Eye (tissue), 1 donor: ENCODE measurements around the gene SOX6.
"Not testable (repeated sequence)": the region's sequence is repeated elsewhere in the genome, so short reads cannot be mapped to it uniquely, and the experiment has no call there.

Experiments
- DNase-seq: peaks from one replicate; pipeline ENCODE4 v3.0.0-alpha.2; 2015

Gene SOX6

DNA sequence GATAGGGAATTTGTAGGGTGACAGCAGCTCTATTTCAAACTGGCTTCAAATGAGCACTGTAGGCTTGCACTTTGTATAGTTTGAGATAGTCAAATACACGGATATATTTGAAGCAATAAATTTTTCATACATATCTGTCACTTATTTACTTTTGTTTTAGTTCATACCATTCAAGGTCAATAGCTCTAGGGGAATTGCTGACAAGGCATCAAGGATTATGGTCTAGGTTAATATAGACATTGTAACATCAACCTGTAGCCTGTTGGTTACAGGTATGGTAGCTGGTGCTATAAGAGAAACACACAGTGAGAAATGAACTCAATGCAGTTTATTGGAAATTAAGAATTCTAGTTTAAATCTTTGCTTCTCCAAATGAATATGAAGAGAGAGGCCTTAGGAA lies 267.6 kb downstream of the SOX6 start:
- DNase-seq = no peak

DNA sequence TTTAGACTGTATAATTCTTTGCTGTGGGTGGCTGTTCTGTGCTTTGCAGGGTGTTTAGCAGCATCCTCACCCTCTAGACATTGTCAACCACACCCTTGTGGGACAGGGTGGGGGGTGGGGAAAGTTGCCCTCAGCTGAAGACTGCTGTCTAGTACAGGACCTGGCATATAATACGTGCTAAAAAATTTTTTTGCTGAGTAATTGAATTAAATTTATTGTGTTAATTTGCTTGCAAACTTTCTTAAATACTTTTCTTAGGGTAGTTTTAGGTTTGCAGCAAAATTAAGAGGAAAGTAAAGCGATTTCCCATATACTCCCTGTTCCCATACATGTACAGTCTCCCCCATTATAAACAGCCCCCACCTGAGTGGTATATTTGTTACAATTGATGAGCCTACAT lies 268.5 kb downstream of the SOX6 start:
- no peak for DNase-seq

DNA sequence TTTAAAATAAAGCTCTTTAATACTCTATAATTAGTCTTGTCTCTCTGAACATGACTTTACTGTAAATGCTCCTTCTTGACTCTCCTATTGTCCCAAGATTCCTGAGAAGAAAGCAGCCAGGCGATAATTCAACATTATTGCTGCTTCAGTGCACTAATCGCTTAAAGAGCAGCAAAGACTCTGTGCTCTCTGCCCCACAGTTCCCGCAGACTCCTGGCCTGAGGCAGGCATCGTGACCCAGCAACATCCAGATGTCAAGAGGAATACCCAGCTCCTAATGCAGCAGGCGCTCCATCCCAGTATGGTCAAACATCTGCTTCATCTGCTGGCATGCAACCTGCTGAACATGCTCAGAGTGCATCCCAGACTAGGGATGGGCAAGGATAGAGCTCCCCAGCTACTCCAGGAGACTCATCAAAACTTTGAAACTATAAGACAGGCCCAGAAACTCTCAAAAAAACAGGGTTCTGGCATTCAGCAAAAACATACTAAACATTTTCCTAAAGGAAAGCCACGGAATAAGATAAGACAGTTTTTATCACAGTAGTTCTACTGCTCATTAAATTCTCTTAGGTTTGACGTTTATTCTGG lies 270.0 kb downstream of the SOX6 start:
- peak; percentile 93 for DNase-seq

DNA sequence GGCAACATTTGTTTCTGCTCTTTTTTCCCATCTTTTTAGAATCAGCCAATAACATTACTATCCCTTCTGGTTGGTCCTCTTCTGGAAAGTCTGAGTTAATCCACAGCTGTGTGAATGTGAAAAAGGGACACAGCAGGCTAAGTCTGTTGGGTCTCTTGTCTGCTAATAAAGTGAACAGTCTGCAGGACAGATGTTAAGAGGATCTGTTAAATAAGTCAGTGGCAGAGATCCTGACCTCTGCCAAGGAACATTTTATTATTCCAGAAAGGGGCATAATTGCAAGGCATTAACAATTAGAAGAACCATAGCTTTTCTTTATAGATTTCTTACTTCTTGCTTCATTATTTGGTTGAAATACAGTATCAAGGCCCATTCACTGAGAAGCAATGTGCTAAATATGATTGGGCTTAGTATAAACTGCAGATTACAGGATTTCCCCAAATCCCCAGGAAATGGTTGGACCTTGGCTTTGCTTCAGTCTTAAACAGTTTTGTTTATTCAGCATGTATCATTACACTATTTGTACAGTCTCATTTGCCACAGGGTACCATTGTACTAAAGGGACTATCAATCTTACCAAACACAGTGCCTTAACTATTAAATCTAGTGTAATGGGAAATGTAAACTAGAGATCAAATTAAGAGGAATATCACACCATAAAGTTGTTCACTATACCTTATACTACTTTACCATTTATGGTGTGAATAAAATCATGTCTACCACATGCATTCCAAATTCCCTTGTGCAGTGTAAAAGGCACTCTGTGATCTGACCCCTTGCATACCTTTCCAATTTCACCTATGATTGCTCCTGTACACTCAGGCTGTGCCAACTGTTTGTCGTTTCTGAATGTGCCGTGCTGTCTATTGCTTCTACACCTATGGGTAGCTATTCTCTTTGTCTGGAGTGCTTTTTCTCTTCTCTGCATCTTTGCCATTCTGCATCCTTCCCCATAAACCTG lies 274.0 kb downstream of the SOX6 start:
- peak; percentile 30 for DNase-seq

DNA sequence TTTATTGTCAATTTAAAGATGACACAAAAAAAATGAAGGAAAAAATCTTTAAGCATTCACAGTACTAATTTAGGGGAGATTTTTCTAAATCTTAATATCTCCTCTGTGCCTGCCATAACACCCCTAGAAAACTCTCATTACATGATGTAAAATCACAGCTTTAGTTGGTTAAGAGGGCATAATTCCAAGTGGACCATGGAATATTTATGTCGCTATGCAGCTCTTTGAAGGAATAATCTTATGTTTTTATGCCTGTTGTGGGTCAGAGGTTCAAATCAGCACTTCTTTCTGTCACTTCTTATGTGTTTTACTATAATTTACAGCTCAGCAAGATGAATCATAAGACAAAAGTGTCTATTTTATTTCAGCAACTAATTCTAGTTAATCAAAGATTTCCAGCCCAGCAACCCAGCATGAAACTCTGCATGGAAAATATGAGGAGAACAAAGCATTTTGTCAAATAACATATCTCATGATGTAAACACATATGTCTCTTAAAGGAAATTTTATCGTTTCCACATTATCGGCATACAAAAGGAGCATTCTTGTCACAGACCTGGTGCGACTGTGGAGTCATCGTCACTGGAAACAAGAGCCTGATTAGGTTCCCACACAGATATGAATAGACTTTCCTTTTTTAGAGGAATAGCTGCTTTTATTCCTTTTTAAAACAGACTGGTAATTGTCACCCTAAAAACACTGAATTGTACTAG lies 274.8 kb downstream of the SOX6 start:
- DNase-seq = peak; percentile 27

DNA sequence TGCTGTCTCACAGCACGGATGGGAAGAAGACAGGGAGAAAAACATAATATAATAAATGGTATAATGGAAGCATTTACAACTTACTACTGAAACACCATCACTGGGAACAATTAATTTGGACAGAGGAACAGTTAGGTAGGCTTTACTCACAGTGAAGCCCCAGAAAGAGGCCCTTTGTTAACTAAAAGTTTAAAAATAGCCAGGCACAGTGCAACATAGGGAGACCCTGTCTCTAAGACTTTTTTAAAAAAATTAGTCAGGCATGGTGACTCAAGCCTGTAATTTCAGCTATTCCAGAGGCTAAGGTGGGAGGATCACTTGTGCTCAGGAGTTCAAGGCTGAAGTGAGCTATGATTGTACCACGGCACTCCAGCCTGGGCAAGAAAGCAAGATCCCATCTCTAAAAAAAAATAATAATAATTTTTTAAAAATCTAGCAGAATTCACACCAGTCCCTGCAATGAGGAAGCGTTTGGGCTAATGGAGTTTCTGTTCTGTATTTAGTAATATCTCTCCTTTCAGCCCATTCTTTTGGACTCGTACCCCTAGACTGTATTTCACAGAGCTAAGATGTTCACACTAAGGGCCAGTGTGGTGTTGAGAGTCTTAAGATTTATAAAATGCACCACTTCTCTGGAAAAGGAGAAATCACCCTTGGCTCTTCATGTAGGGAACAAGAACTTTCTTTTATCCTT lies 275.5 kb downstream of the SOX6 start:
- no peak for DNase-seq

DNA sequence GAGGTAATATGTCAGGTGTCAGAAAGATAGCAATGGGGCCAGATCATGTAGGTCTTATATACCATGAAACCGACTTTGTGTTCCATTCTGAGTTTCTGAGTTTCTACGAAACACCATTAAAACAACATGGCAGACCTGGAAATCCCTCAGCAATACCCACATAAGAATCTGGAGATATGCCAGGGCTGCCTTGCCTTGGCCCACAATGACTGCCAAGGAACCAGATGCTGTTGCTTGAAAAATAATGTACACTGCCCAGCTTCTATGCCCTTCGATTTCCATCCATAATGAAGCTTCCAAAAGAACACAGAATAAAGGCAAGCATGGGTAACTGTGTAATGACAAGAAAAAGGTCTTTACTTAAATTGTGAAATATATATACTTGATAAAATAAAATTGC lies 277.4 kb downstream of the SOX6 start:
- no peak for DNase-seq

DNA sequence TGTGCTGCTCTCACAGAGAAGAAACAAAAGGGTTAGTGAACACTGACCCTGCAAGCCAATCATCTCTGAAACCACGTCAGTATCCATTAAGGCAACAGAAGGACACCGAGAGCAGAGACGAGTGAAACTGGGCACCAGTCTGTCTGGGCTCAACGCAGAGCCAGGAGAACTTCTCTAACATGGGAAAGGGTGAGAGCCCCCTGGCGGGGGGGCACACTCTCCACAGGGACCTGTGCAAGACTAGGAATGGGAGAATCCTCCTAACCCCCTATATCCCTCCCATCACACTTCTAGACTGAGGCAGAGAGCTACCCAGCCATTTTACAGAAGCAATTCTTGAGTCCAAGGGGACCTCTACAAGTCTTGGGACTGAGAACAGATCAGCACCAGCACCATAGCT lies 285.8 kb downstream of the SOX6 start:
- DNase-seq = peak; percentile 26

DNA sequence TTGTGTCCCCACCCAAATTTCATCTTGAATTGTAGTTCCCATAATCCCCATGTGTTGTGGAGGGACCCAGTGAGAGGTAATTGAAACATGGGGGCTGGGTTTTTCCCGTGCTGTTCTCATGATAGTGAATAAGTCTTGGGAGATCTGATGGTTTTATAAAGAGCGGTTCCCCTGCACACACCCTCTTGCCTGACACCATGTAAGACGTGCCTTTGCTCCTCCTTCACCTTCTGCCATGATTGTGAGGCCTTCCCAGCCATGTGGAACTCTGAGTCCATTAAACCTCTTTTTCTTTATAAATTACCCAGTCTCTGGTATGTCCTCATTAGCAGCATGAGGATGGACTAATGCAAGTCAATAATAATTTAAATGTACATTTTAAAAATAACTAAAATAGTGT lies 289.1 kb downstream of the SOX6 start:
- not testable (repeated sequence) for DNase-seq

DNA sequence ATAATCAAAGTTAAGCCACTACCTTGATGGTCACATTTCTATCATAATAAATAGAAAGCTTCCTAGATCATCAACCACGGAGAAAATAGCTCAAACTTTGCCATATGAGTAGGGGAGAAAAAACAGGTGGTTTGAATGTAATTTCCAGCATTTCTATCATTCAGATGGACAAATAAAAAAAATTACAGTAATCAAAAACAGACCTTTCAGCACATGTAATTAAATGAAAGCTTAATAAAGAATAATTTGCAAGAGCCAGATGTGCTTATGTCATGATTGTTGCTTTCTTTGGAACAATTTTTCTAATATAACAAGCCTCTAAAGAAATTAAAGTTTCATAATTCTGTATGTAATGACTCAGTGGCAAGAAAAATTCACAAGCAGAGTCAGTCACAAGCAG lies 297.0 kb downstream of the SOX6 start:
- no peak for DNase-seq

DNA sequence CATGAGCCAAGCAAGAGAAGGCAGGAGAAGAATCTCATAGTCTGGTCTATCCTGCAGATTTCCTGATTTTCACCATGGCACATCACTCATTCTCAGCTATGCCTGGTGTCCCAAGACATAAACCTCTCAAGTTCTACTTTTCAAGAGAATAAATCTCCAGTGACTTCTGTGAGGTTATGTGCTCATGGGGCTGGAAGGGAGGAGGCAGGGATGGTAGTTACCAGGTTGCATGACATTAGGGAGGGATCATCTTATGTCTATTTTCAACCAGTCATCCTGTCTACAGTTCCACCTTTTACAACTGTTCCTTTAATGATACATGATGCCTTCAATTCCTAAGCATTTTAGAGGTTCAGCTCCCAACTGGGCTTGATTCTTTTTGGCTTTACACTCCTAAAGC lies 297.7 kb downstream of the SOX6 start:
- no peak for DNase-seq

DNA sequence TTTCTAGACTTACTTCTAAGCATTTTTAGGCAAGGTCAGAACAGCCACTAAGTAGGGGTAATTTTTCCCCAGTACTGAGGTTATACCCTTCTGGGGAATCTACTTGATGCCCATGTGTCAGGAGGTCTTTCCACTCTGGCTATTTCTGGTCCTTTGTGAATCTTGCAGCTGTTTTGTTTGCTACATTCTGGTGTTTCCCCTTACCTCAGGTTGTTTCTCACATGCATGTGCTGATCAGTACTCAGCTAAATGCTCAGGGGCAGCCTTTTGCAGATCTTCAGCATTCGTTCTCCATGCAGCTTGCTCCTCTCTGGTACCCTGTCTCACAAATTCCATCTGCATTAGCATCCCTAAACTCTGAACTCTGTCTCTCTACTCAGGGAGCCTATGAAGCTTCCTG lies 303.6 kb downstream of the SOX6 start:
- no peak for DNase-seq

DNA sequence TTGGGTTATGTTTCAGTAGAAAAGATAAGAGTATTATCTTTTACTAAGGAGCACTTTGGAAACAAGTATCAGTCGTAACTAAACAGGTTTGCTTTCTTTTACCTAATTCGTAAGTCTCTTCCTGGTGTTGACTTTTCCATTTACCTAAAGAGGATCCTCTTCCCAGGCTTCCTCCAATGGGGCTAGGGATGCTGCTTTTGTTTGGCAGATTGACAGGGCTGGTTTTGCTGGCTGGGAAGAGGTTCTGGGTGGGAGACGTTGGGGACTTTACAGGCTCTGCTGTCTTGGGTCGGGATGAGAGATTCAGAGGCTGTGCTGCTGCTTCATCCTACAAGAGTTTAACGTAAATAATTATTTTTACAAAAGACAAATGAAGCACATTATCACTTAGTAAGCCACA lies 306.7 kb downstream of the SOX6 start:
- DNase-seq = no peak

DNA sequence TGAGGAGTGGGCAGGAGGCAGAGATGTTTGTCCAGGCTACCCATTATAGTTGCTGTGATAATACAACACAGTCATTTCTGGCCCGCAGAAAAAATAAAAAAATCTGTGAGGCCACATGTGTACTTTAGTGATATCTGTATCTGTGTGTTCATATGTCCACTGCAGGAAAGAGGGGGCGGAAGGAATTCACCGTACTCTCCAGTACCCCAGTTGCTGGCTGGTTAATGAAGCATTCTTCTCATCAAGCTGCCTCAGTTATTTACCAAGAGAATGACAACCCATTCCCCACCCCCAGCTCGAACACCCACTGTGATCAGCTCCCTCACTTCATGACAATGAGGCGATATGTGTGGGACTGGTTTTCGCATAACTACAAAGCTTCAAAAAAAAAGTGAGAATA lies 309.3 kb downstream of the SOX6 start:
- DNase-seq = no peak

DNA sequence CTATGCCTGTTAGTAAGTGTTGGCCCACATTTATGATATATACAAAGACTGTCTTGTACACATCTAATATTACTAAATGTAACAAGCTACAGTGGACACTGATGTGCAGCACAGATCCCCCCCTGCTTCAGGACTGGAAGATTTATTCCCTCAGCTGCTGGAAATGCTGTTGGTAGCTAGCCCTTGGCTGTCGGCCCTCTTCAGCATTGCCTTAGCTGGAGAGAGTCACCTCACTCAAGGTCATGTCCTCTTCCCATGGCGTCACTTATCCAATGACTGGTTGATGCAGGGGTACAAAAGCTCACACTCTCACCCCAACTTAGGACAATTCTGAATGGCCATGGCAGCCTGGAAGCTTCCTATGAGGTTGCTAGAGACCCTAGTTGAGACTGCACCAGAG lies 312.7 kb downstream of the SOX6 start:
- DNase-seq = no peak

DNA sequence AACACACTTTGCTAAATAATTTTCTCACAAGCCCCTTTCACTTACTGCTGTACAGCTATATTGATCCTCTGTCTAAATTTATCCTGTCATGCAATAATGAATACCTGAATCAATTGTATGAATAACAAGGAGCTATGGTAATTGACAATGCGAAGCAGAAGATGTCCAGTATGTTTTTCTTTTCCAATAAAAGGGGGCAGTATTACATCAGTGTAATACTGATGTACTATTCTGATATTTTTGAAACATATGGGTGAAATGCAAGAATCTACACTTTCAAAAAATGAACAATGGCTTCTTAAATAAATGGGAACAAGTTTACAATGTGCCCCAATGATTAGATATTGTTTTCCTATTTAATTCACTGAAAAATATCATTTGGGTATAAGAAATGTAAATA lies 315.1 kb downstream of the SOX6 start:
- DNase-seq = peak; percentile 14

DNA sequence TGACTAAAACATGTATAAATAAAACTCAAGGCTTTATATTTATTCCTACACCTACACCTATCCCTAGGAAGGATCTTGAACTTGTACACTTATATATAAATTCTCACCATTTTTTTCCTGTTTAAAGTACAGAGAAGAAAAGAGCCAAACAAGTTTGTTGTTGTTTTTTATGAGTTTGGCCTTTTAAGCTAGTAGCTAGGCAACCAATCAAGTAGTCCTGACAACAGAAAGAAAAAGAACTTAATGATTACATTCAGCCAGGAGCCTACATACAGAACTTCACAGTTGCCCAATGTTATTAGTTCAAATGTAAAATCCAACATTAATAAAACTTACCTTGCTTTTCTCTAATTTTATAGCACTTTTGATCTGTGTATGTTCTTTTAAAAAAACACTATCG lies 316.2 kb downstream of the SOX6 start:
- no peak for DNase-seq

DNA sequence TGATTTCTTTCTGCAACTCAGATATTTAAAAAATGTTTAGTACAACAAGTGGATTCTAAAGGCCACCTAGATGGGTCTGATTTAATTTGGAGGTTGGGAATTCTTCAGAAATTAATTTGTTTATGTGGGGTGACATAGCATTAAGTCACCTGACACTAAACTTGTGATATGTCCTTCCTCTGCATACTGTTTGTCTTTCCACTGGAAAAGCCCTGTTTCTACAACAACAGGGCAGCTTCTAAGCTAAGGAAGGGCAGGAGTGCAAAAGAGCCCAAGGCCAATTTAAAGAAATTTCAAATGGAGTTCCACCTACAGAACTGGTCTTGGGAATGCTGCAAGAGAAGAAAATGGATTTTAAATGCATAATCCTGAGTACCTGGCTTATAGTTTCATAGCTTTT lies 319.2 kb downstream of the SOX6 start:
- no peak for DNase-seq

DNA sequence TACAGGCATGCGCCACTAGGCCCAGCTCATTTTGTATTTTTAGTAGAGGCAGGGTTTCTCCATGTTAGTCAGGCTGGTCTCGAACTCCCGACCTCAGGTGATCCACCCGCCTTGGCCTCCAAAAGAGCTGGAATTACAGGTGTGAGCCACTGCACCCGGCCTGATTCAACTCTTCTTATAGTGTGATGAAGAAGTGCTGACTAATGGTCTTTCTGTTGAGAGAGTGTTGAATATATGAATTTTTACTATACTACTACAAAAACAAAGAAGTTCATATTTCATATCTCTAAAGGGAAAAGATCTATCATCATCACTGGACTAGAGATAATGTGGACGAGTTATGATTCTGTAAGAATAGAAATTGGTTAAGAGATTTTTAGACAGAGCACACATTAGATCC lies 320.1 kb downstream of the SOX6 start:
- DNase-seq = no peak

DNA sequence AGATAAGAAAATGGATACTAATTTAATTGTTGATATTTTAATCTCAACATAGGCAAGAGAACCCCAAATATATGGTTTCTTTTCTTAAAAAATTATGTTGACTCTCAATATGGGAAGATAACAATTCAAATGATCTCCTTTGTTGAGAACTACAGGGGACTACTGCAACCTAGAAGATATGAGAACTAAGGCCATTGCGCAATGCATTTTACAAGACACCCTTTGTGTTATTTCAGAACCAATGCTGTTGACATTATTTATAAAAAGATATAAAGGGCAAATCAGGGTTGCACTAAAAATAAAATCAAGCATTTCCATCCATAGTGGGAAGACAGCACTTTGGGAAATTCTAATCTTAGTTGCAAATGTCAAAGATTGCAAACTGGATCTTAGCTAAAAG lies 322.3 kb downstream of the SOX6 start:
- DNase-seq = no peak

DNA sequence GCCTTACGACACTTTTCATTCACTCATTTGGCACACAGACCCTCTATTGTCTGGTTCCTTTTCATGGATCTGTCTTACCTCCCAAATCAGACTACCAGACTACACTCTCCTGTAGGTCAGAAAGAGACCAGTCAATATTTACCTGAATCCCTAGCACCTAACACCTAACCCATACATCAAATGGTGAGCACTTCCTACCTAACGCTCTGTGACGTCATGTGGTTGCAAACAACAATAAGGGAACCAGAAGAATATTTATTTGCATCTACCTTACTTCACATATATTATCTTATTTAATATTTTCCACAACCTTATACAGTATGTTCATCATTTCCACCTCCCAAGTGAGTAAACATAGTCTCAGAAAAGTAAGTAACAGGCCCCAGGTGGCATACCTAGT lies 323.4 kb downstream of the SOX6 start:
- no peak for DNase-seq

DNA sequence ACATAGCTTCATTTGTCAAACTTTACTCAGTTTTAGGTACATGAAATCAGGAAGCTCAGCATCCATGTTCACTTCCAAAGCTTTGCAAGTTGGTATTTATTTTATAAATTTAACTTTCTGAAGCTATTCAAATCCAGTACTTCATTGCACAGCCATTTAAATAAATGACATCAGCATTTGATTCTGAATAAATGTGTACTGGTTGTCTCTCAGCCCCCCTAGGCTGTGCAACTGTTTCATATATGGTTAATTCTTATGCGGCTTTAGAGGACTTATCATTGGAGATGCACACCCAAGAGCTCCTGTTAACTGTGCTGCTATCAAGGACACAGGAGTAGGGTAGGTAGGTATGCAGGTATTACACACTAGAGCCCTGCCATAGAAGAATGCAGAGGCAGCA lies 325.1 kb downstream of the SOX6 start:
- DNase-seq = no peak

DNA sequence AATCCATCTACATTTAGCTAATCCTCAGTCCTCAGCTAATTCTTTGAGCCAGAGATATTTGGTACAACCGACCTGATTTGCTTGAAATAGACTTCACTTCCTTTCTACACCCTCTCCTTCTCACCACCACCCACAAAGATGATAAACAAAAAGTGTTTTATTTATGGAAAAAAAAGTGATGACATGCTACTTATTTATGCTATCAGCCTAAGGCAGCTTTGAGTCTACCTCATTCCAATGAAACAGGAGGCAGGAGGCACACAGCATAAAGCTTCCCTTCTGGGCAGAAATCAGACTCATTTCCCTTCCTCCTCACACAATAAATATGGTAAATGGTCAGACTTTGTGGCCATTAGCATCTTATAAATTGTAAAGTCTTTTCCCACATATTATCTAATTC lies 325.7 kb downstream of the SOX6 start:
- DNase-seq = no peak
